ENCODE results near the gene UBE2J1.

UBE2J1 gene

DNA sequence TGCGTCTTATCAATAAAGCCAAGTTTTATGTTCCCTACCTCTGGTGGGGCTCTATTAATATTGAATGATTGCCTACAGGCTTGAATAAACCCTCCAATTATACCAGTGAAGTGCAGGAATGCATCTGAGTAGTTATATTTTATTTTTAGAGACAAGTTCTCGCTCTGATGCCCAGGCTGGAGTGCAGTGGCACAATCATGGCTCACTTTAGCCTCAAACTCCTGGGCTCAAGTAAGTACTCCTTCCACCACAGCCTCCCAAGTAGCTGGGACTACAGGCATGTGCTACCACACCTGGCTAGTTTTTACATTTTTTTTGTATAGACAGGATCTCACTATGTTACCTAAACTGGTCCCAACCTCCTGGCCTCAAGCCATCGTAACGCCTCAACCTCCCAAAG, 26.1 kb upstream of the UBE2J1 start:
- no peak for TF ChIP-seq CTCF (IDR thresholded peaks at IDR 0.05; ENCODE audit: borderline replicate concordance, insufficient read depth, low read depth, low read length)
- no peak overlapping the region for H3K4me3 ChIP-seq (ENCODE audit: low read depth, low read length)

DNA sequence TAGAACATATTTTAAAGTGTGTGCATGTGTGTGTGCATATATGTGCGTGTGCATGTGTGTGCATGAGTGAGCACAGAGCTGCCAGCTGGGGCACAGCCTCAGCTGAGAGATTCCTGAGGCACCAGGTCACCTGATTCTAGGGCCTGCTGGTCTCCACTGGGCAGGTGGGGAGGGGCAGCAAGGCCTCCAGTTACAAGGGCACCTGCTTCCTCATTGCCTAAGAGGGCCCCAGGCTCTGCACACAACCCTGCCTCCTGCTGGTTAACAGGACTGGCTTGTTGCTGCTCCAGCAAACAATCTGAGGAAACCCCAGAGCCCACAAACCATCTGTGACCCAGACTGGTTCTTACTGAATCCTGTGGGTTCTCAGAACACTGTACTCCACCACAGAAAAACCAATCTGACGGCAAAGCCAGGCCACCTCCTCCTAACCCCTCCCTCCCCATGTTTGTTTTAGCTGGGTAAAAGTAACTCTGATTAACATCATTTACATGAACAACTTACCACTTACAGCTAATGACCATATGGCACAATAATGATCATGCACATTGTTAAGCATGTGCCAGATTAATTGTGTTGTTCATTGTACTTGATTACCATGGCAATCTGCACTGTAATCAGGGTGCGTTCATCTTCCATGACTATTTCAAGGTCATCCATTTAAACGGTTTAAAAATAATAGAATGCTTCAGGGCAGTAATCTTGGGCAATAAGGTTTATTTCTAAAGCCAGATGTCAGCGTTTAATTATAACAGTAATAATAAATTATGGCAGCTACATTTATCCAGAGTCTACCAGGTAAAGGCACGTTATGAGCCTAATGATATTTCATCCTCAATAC, 23.1 kb upstream of the UBE2J1 start:
- TF ChIP-seq CTCF (IDR thresholded peaks at IDR 0.05; ENCODE audit: borderline replicate concordance, insufficient read depth, low read depth, low read length) = peak; percentile 69; the same call in 1 of the 2 replicates
- H3K4me3 ChIP-seq (ENCODE audit: low read depth, low read length) = no peak overlapping the region

DNA sequence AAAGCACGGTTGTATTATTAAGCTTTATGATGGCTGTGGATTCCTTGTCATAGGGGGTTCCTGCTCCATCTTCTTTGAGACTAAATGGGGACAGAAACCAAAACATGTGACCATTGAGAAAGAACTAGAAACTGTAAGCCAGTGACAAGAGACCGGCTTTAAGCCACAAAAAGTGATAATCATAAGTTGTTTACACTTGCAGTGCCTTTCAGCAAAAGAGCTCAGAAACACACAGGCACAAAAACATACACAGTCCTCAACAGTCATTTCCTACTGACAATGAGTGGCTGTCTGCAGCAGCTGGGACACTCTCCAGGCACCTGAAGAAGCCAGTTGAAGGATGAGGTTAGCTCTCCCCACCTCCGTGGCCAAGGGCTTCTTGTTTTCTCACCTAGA, 20.0 kb upstream of the UBE2J1 start:
- no peak overlapping the region for H3K4me3 ChIP-seq (ENCODE audit: low read depth, low read length)
- TF ChIP-seq CTCF (IDR thresholded peaks at IDR 0.05; ENCODE audit: borderline replicate concordance, insufficient read depth, low read depth, low read length) = no peak

GRCh38 chr6:89371849-89372505, 19.5 kb upstream of the UBE2J1 start:
- TF ChIP-seq CTCF (IDR thresholded peaks at IDR 0.05; ENCODE audit: borderline replicate concordance, insufficient read depth, low read depth, low read length) = peak; percentile 96
- H3K4me3 ChIP-seq (ENCODE audit: low read depth, low read length) = no peak overlapping the region

GRCh38 chr6:89368999-89369398, 16.5 kb upstream of the UBE2J1 start:
- no peak overlapping the region for H3K4me3 ChIP-seq (ENCODE audit: low read depth, low read length)
- no peak for TF ChIP-seq CTCF (IDR thresholded peaks at IDR 0.05; ENCODE audit: borderline replicate concordance, insufficient read depth, low read depth, low read length)

- no peak overlapping the region for H3K4me3 ChIP-seq (ENCODE audit: low read depth, low read length)
- TF ChIP-seq CTCF (IDR thresholded peaks at IDR 0.05; ENCODE audit: borderline replicate concordance, insufficient read depth, low read depth, low read length) = peak; percentile 70; the same call in 1 of the 2 replicates
Observed at GRCh38 chr6:89368107-89368506, 15.6 kb upstream of the UBE2J1 start.

GRCh38 chr6:89364586-89364985, 12.1 kb upstream of the UBE2J1 start:
- H3K4me3 ChIP-seq (ENCODE audit: low read depth, low read length) = no peak overlapping the region
- TF ChIP-seq CTCF (IDR thresholded peaks at IDR 0.05; ENCODE audit: borderline replicate concordance, insufficient read depth, low read depth, low read length) = no peak

All from GM12875 (cell line).